Neuronal stem cell (in vitro differentiated cells): ENCODE data around the gene TMED9.

Experiments used
- DNase-seq: peaks from one replicate; pipeline ENCODE4 v3.0.0-alpha.2; 2013; ENCODE audit warnings: low spot score
- H2AFZ ChIP-seq: one replicate; pipeline ENCODE4 v1.6.1; 2013; ENCODE audit warnings: mild to moderate bottlenecking, low read length, inconsistent platforms
- H2AK5ac ChIP-seq: 2 replicates; pipeline ENCODE4 v1.6.1; 2013; ENCODE audit warnings: low read depth, mild to moderate bottlenecking, inconsistent platforms, low read length, moderate library complexity, mixed read lengths
- H2BK120ac ChIP-seq: 2 replicates; pipeline ENCODE4 v1.6.1; 2013; ENCODE audit warnings: low read depth, mild to moderate bottlenecking, inconsistent platforms, low read length, moderate library complexity, mixed read lengths
- H2BK12ac ChIP-seq: one replicate; pipeline ENCODE4 v1.6.1; 2013; ENCODE audit warnings: low read length, inconsistent platforms
- H2BK15ac ChIP-seq: 2 replicates; pipeline ENCODE4 v1.6.1; 2013; ENCODE audit warnings: mild to moderate bottlenecking, low read length, inconsistent platforms, mixed read lengths
- H2BK5ac ChIP-seq: one replicate; pipeline ENCODE4 v1.6.1; 2013; ENCODE audit warnings: inconsistent platforms, mild to moderate bottlenecking, low read length, moderate library complexity
- H3K14ac ChIP-seq: one replicate; pipeline ENCODE4 v1.6.1; 2013; ENCODE audit warnings: low read length, inconsistent platforms
- H3K18ac ChIP-seq: 2 replicates; pipeline ENCODE4 v1.6.1; 2013; ENCODE audit warnings: low read length, inconsistent platforms
- H3K23ac ChIP-seq: 2 replicates; pipeline ENCODE4 v1.6.1; 2013; ENCODE audit warnings: low read depth, mild to moderate bottlenecking, mixed read lengths, low read length, inconsistent platforms; ENCODE audit not compliant: poor library complexity
- H3K27ac ChIP-seq: replicated peaks from 3 replicates; pipeline ENCODE4 v1.5.1; 2013; ENCODE audit warnings: low read length, inconsistent platforms
- H3K27me3 ChIP-seq, 3 experiments: 2 replicates each; pipeline ENCODE4 v1.6.1; 2013; ENCODE audit warnings: low read length in 3 of 3, mild to moderate bottlenecking in 2 of 3, inconsistent platforms in 1 of 3, low read depth in 1 of 3, mixed read lengths in 1 of 3, moderate library complexity in 1 of 3; ENCODE audit not compliant: control insufficient read depth in 3 of 3, insufficient read depth in 3 of 3
- H3K36me3 ChIP-seq, 2 donors: replicated peaks in 1 of 2; 2 replicates each; pipeline ENCODE4 v1.6.1; 2013; ENCODE audit warnings: low read length in 2 of 2; ENCODE audit not compliant: control insufficient read depth in 2 of 2, insufficient read depth in 2 of 2
- H3K4ac ChIP-seq: 2 replicates; pipeline ENCODE4 v1.6.1; 2013; ENCODE audit warnings: inconsistent platforms, mild to moderate bottlenecking, low read length, moderate library complexity
- H3K4me1 ChIP-seq, 2 donors: 1 replicate in 1 of 2; 2 replicates in 1 of 2; pipeline ENCODE4 v1.6.1; 2013; ENCODE audit warnings: low read length in 2 of 2, low read depth in 1 of 2; ENCODE audit not compliant: control insufficient read depth in 2 of 2, insufficient read depth in 1 of 2
- H3K4me2 ChIP-seq: one replicate; pipeline ENCODE4 v1.6.1; 2013; ENCODE audit warnings: mild to moderate bottlenecking, low read length, inconsistent platforms; ENCODE audit not compliant: insufficient read depth, poor library complexity, severe bottlenecking
- H3K4me3 ChIP-seq, 2 donors: 2 replicates each; pipeline ENCODE4 v1.5.1; 2013; ENCODE audit warnings: low read length in 2 of 2, mild to moderate bottlenecking in 2 of 2, inconsistent platforms in 1 of 2, moderate library complexity in 1 of 2
- H3K79me1 ChIP-seq: one replicate; pipeline ENCODE4 v1.6.1; 2013; ENCODE audit warnings: low read depth, mild to moderate bottlenecking, inconsistent platforms, low read length, moderate library complexity
- H3K9ac ChIP-seq: one replicate; pipeline ENCODE4 v1.6.1; 2013; ENCODE audit warnings: mild to moderate bottlenecking, low read depth, low read length, inconsistent platforms; ENCODE audit not compliant: poor library complexity
- H3K9me3 ChIP-seq, 2 donors: replicated peaks in 1 of 2; 2 replicates each; pipeline versions ENCODE3 to v1.6.1; 2013; ENCODE audit warnings: low read length in 2 of 2, mild to moderate bottlenecking in 2 of 2, inconsistent platforms in 1 of 2, low read depth in 1 of 2, mixed read lengths in 1 of 2, moderate library complexity in 1 of 2; ENCODE audit not compliant: control insufficient read depth in 2 of 2, insufficient read depth in 1 of 2
- H4K8ac ChIP-seq: one replicate; pipeline ENCODE4 v1.6.1; 2013; ENCODE audit warnings: low read depth, mild to moderate bottlenecking, inconsistent platforms, low read length, moderate library complexity
- H4K91ac ChIP-seq: one replicate; pipeline ENCODE4 v1.6.1; 2013; ENCODE audit warnings: low read length, low read depth, mild to moderate bottlenecking, inconsistent platforms; ENCODE audit not compliant: poor library complexity
- WGBS, 2 donors: extraction: QIAGEN DNeasy Blood & Tissue Kit; methylation state at CpG; one replicate each; pipeline ENCODE4 v1.1.7; 2013; ENCODE audit warnings: missing lambda C conversion rate in 2 of 2, mixed read lengths in 1 of 2; ENCODE audit not compliant: insufficient read length in 2 of 2, insufficient replicate concordance in 1 of 2; ENCODE audit errors: extremely low coverage in 2 of 2; 5-methylcytosine and 5-hydroxymethylcytosine counted together

The TMED9 gene

GRCh38 chr5:177565046-177565445 lies 27.0 kb upstream of the TMED9 start:
- Histone ChIP-seq H4K8ac (no peak overlapping the region), H3K36me3 (no peaks in the 10 kb centered on the region), H3K23ac (no peak overlapping the region), H2AFZ (no peak overlapping the region), H3K4me1 (peaks cover 0 to 2% of the 10 kb centered on the region in 2 donors), H3K4me2 (no peak overlapping the region), H3K27ac (no peak overlapping the region), H2BK5ac (no peak overlapping the region), H2BK15ac (no peak overlapping the region), H2BK120ac (no peak overlapping the region), H3K27me3 (peaks cover 0 to 4% (median 2%) of the 10 kb centered on the region in 3 experiments), H3K9me3 (peaks cover 4 to 9% of the 10 kb centered on the region in 2 donors), H3K18ac (no peak overlapping the region), H4K91ac (no peak overlapping the region), H3K9ac (no peak overlapping the region), H2AK5ac (no peak overlapping the region), H3K79me1 (no peaks in the 10 kb centered on the region), H2BK12ac (no peak overlapping the region), H3K14ac (no peak overlapping the region), H3K4ac (no peak overlapping the region), H3K4me3 (no peak overlapping the region)
- WGBS, 2 donors: no CpG with 5 or more reads among the region's 8 CpGs
- DNase-seq: no peak

DNA sequence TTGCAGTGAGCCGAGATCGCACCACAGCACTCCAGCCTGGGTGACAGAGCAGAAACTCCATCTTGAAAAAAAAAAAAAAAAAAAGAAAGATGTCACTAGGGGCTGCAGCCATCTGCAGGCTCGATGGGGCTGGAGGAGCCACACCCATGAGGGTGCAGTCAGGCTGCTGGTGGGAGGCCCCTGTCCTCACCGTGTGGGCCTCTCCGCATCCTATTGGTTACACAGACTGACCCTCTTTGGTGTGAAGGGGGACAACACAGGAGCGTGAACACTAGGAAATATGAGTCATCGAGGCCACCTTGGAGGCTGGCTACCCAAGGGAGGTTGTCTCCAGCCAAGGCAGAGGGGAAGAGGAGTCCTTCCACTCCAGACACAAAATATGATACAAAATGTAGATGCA lies 23.7 kb upstream of the TMED9 start:
- Histone ChIP-seq H3K14ac (no peak overlapping the region), H3K4ac (no peak overlapping the region), H3K27me3 (peaks cover 0 to 4% (median 2%) of the 10 kb centered on the region in 3 experiments), H2BK5ac (no peak overlapping the region), H3K23ac (no peak overlapping the region), H3K4me3 (no peak overlapping the region), H3K4me1 (peaks cover 0 to 2% of the 10 kb centered on the region in 2 donors), H3K36me3 (no peaks in the 10 kb centered on the region), H3K79me1 (no peaks in the 10 kb centered on the region), H2BK12ac (no peak overlapping the region), H3K4me2 (no peak overlapping the region), H4K91ac (no peak overlapping the region), H2AK5ac (no peak overlapping the region), H3K9me3 (peaks cover 0 to 2% of the 10 kb centered on the region in 2 donors), H2BK120ac (no peak overlapping the region), H3K9ac (no peak overlapping the region), H2AFZ (no peak overlapping the region), H3K18ac (no peak overlapping the region), H3K27ac (no peak overlapping the region), H2BK15ac (no peak overlapping the region), H4K8ac (no peak overlapping the region)
- no CpG with 5 or more reads among the region's 7 CpGs for WGBS, 2 donors
- no peak for DNase-seq

- no peak for DNase-seq
- H3K27me3 ChIP-seq: peaks cover 0 to 8% (median 0%) of the 10 kb centered on the region in 3 experiments
- H4K91ac ChIP-seq: no peak overlapping the region
- H3K4me1 ChIP-seq: peaks cover 0 to 2% of the 10 kb centered on the region in 2 donors
- no peak overlapping the region for H3K23ac ChIP-seq
- H2AK5ac ChIP-seq: no peak overlapping the region
- no peak overlapping the region for H3K18ac ChIP-seq
- no peak overlapping the region for H2AFZ ChIP-seq
- no peak overlapping the region for H3K27ac ChIP-seq
- H2BK12ac ChIP-seq: no peak overlapping the region
- no peak overlapping the region for H3K9ac ChIP-seq
- H3K4me3 ChIP-seq: no peak overlapping the region
- no peaks in the 10 kb centered on the region for H3K36me3 ChIP-seq
- no peak overlapping the region for H2BK120ac ChIP-seq
- H3K79me1 ChIP-seq: no peaks in the 10 kb centered on the region
- H3K9me3 ChIP-seq: peaks cover 0 to 2% of the 10 kb centered on the region in 2 donors
- H2BK5ac ChIP-seq: no peak overlapping the region
- H4K8ac ChIP-seq: no peak overlapping the region
- H3K14ac ChIP-seq: no peak overlapping the region
- H2BK15ac ChIP-seq: no peak overlapping the region
- no peak overlapping the region for H3K4me2 ChIP-seq
- H3K4ac ChIP-seq: no peak overlapping the region
- no CpG with 5 or more reads among the region's 2 CpGs for WGBS, 2 donors
Measured at GRCh38 chr5:177569894-177570293, 22.1 kb upstream of the TMED9 start.

GRCh38 chr5:177575488-177575887 lies 16.5 kb upstream of the TMED9 start:
- peaks cover 0 to 4% (median 0%) of the 10 kb centered on the region in 3 experiments for H3K27me3 ChIP-seq
- no peaks in the 10 kb centered on the region for H3K36me3 ChIP-seq
- H2BK12ac ChIP-seq: no peak overlapping the region
- H3K27ac ChIP-seq: no peak overlapping the region
- no peaks in the 10 kb centered on the region for H3K9me3 ChIP-seq
- no CpG with 5 or more reads among the region's 1 CpG for WGBS, 2 donors
- H3K79me1 ChIP-seq: no peaks in the 10 kb centered on the region
- H3K14ac ChIP-seq: no peak overlapping the region
- H2AFZ ChIP-seq: no peak overlapping the region
- no peak overlapping the region for H3K4me3 ChIP-seq
- H4K8ac ChIP-seq: no peak overlapping the region
- H3K4ac ChIP-seq: no peak overlapping the region
- H3K9ac ChIP-seq: no peak overlapping the region
- H3K4me2 ChIP-seq: no peak overlapping the region
- no peak overlapping the region for H3K18ac ChIP-seq
- no peak overlapping the region for H2BK15ac ChIP-seq
- H3K23ac ChIP-seq: no peak overlapping the region
- H2AK5ac ChIP-seq: no peak overlapping the region
- no peak for DNase-seq
- no peak overlapping the region for H2BK5ac ChIP-seq
- H3K4me1 ChIP-seq: no peaks in the 10 kb centered on the region
- no peak overlapping the region for H2BK120ac ChIP-seq
- H4K91ac ChIP-seq: no peak overlapping the region
